Activated naive CD4-positive, alpha-beta T cell (primary cell): Measurements from ENCODE around the gene PTPRE.

Experiments
- DNase-seq, 4 experiments: peaks; one replicate each; lab custom pipeline; 2025; lab: John Stamatoyannopoulos, UW

The PTPRE gene

DNA sequence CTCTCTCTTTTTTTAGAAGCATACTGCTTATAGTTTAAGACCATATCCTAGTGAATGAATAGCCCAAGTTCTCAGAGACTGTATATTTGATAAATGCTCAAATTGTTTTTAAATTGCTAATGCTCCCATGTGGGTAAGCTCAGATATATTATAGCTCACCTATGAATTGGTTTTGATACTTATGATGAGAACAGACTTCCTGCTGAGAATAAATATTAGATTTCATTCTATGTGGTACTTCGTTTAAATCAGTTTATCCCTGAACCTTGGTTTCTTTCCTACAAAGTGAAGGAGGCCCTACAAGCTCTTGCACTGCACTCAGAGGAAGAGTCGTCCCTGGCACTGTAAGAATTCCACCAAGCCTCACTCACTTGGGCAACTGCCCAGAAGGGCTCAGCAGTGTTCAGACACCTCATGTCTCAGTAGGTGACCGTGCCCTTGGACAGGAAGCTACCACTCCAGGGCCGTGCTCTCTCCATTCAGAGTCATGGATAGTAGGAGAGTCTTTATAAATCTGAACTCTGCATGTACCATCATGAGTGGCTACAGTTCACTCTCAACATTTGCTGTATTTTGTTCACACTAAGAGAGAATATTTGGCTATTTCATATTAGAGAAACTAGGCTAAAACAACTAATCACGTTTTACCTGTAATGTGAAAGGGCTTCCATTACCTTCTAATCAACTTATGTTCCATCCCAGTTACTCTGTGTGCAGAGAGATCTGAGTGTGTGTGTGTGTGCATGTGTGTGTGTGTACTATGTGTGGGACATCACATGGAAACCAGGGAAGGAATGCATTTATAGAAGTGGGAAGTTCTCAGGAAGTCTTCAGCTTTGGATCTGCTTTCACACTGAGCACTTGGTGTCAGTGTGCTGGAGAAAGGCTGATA is 93.8 kb downstream of the PTPRE start:
- no peak for DNase-seq

DNA sequence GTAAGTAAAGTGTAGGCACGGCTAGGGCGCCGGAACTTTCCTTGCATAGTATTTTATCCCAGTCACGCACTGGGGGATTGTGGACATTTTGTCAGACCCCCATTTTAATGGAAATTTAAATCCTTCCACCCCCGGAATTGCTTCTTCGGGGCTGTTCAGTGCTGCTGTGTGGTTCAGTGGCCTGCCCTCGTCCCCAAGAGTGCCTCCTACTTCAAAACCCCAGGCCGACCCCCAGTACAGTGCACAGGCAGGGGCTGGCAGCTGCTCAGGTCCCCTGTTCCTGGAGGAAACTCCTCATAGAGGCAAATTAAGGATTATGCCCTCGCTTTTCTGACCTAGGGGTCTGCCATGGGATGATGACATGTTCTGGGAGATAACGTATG is 94.5 kb downstream of the PTPRE start:
- DNase-seq = no peak

DNA sequence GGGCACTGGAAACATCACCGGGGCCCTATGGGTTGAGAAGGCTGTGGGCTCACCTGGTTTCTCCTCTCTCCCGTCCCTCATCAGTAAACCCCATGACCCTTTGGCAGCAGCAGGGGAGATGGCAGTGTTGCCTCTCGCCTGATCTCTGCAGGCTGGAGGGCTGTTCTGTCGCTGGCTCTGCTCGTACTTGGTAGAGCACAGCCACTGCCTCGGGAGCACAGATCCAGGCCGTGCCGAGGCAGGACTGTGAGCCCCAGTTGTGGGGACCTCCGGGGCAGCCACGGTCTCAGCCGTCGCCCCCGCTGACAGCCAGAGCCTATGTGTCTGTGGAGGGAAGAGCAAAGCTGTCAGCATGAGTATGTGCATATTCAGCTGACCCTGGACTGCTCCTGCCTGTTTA is 94.9 kb downstream of the PTPRE start:
- no peak for DNase-seq

DNA sequence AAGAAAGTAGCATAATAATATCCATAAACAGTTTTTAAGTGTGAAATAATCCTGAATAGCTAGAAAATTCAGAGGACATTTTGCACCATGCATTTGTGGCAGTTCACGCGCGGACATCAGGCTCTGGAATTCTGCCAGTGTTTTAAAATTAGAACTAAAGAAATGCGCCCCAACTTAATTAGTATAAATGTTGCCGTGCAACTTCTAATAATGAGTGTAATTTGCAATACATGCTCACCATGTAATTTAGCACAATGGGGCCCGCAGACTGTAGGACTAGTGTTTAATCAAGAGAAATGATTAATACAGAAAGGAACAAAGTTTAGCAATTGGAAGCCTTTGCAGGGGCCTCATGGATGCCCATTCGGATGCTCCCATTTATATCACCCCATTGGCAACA is 96.6 kb downstream of the PTPRE start:
- DNase-seq = no peak

DNA sequence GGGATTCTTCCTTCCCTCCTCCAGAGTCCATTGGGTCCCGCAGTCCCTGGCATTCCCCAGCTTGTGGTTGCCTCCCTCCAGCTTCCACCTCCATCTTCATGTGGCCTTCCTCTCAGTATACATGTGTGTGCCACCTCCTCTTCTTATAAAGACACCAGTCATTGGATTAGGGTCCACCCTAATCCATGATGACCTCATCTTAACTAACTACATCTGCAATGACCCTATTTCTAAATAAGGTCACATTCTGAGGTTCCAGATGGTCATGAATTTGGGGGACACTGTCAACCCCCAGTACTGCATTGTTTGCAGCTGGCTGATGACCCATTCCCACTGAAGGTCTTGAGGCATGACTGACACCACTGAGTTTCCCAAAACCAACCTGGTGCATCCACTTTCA is 99.0 kb downstream of the PTPRE start:
- no peak for DNase-seq

DNA sequence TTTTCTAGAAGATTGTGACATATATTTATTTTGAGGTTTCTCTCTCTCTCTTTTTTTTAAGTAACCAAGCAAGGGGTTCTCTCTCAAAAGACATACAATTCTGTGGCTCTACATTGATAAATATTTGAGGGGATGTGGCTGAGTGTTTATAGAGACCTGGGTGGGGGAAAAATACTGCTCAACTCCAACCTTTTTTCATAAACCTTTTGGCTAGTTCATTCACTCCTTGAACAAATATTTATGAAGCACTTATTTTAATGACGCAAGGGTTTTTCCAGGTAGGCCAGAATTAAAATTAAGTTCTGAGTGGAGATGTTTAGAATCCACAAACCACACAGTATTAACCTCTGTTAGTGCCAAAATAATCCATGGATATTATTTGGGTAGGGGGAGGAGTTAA is 100.2 kb downstream of the PTPRE start:
- DNase-seq = no peak

DNA sequence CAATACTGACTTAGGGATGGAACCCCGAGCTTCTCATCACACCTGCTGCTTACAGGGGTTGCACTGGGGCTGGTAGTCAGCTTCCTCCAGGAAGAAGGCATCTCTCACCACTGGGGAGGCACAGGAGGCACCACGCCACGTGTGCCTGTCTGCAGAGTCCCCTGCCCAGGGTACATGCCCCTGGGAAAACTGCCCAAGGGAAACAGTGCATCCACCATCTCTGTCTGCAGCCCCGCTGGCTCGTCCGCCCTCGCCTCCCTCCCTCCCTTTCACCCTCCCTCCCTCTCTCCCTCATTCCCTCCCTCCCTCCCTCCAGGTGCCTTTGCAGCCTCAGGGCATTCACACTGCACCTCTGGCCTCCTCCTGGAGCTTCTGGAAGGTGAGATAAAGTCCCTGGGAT is 101.1 kb downstream of the PTPRE start:
- DNase-seq = no peak

DNA sequence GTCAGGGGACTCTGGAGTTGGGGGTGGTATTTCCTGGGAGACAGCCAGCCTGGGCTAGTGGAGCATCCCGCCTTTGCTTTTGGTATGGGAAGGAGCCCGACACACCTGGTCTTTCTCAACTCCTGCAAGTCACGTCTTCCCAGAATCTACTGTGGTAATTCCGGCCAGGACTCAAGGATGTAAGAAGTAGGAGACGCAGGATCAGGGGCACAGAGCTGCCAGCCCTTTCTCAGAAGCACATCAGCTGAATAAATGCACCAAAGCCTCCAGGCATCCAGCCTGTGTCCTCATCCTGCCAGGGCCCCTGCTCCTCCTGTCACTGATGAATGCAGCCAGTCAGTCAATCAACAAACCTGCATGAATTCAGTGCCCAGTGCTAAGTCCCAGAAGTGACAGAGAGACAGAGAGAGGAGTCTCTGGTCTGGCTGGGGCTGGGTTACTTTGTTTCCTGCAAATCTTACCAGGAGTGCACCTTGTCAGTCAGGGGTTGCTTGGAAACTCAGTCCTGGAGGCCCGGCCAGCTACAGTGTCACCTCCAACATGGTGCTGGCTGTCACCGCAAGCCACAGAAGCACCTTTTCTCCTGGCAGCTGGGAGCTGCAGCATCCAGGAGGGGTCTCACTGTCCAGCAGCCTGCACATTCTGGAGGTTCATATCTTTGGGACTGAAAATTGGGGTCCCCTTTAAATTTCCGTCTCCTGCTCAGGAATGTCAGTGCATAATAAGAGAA is 101.8 kb downstream of the PTPRE start:
- DNase-seq = no peak

DNA sequence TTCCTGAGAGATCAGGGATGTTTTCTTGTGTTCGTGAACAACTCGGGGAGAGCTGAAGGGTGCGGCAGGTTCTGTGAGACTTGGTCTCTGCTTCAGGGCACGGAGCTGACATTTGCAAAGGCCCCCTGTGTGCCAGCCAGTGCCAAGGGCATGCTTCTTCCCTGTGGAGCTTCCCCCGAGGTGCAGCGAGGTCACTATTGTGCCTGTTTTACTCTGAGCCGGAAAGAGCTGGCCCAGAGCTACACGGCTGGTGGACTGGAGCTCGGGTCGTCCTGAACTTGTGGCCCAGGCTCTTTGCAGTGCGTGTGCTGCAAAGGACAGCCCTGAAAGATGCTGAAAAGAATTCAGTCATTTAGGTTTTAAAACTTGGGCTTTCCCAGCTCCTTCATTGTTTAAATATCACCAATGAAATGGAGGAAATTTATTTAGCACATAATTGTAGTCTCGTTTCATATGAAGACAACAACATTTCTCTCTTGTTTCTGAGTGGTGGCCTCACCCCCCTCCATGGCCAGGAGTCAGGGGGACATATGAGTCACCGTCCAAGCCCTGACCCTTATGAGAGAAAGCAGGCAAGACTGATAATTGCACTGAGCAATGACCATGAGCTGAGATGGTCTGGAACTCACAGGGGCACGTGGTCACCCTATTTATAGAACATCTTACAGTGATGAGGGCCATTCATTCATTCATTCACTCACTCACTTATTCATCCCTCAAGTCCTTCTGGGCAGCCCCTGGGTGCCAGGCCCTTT is 102.6 kb downstream of the PTPRE start:
- DNase-seq = no peak

DNA sequence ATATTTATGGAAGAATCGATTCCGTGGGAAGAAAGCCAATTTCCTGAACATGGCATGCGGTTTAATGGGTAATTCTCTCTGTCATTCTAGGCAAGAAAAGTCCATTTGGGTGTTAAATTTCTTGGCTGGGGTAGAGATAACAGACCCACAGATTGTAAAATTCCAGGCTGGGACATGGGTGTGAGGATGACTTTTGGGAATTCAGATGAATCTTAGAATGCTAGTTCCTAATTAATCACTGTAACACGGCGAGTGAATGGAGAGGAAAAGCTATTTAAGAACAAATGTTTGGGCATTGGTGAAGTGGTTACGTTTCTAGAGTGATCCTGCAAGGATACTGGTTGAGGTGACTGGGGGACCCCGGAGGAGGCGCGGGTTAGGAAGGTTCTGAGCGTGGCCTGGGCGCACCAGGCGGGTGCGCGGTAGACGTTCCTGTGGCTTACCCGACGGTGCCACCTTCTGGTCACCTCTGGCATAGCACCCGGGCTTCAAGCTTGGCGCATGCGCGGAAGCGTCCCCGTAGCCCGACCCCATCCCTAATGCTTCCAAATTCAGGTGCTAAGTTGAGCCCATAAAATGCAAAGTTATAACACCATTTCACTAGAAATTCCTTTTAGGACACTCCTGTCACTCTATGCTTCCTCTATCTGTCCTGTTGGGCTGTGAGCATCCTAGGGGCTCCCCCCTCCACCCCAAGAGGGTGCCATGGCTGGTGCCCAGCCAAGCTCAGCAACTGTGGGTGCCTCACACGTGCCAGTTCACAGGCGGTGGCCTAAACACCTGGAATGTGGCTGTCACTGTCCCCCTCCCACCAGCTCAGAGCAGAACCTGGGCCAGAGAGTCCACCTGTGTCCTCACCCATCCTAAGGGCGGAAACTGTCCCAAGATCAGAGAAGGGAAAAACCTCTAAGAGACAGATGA is 104.4 kb downstream of the PTPRE start:
- peak; percentile 84 to 88 (median 86) for DNase-seq

DNA sequence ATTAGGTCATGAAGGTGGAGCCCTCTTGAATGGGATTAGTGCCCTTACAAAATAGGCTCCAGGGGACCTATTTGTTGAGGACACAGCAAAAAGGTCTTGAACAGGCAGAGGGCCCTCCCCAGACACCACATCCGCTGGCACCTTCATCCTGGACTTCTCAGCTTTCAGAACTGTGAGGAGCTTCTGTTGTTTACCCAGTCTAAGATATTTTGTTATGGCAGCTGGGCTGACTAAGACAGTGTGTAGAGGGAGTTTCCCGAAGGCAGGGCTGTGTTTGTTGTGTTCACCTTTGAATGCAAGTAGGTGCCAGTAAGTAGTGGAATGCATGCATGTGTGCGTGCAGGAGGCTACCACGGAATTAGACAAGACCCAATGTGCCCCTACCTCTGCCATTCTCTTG is 106.7 kb downstream of the PTPRE start:
- no peak for DNase-seq

DNA sequence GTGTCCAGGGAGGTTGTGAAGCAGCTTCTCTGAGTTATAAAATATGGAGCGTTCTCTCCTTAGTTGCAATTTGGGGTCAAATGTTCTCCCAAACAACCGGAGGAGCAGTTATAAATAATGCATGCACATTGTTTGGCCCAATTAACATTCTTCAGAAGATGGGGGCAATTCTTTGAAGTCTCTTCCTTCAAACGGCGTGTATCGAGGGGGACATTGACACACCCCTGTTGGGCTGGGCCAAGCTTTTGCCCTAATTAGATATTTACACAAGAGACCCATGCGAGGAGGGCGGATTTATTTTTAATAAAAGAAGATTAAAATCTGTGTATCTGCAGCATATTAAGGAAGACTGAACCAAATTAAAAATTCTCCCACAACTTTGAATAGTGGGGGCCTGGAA is 107.3 kb downstream of the PTPRE start:
- DNase-seq = no peak

DNA sequence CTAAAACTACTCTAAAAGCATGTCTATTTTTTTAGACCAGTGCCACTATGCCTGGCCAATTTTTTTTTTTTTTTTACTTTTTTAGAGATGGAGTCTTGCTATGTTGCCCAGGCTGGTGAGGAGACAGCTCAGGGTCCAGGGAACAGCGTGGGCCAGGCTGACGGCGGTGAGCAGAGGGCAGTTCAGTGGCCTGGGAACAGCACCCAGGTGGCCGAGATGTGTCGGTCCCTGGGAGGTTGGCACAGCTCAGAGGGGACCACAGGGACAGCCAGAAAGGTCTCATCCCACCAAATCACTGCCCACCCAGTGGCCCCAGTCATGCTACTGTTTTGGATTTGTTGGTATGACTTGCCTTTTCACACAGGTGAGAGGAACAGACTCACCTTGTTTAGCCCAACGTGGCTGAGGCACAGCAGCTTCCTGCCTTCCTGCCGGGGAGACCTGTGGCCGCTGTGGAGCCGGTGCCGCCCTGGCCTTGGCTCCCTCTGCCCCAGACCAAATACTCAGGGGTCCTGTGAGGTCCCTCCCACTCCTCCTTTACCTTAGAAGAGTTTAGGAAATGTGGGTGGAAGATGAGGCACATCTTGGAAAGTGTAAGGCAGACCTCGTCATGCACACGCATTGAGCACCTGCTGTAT is 109.6 kb downstream of the PTPRE start:
- no peak for DNase-seq

DNA sequence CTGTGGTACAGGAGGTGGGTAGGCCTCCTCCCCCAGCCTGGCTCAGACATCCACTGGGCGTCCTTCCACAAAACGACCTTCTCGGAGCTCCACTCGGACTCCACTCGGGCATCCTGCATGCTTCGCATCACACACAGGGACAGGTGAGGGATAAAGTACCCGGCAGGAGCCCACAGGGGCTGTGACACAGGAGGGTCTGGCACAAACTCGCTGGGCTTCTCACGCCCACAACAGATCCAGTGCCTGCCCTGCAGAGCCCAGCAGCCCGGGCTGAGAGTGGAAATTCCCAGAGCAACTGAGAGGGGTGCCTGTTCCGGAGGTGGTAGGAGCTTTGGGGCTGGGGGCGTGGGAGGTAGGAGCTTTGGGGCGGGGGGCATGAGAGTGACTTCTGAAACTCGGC is 110.9 kb downstream of the PTPRE start:
- DNase-seq = no peak

DNA sequence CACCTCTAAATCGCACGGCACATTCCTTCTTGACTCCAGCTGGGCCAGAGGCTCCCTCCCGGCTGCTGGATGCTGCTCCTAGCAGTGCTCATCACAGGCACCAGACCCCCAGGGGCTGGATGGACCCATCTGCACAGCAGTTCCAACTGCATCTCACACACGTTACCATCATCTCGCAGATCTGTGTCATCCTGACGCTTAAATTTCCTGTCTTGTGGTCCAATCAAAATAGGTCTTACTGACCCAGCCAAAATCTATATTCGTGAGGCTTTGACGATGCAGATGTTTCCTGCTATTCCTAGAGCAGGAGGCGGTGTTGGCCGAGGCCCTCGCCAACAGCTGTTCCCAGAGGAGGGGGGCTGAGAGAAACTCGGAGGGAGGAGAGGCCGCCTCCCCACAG is 111.3 kb downstream of the PTPRE start:
- DNase-seq = no peak

DNA sequence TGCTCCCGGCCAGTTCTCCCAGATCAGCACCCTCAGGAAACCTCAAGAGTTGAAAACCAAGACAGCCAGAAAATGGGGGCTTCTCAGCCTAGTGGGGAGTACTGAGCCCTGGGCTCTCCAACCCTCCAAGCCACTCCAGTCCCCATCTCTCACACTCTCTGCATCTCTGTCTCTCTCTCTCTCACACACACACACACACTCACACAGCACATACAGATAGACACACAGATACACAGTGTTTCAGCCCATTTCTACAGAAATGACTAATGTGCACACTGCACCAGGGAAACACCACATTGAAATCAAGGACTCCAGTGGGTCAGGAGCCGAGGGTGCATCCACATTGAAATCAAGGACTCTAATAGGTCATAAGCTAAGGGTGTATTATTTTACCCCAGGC is 111.8 kb downstream of the PTPRE start:
- DNase-seq = no peak

DNA sequence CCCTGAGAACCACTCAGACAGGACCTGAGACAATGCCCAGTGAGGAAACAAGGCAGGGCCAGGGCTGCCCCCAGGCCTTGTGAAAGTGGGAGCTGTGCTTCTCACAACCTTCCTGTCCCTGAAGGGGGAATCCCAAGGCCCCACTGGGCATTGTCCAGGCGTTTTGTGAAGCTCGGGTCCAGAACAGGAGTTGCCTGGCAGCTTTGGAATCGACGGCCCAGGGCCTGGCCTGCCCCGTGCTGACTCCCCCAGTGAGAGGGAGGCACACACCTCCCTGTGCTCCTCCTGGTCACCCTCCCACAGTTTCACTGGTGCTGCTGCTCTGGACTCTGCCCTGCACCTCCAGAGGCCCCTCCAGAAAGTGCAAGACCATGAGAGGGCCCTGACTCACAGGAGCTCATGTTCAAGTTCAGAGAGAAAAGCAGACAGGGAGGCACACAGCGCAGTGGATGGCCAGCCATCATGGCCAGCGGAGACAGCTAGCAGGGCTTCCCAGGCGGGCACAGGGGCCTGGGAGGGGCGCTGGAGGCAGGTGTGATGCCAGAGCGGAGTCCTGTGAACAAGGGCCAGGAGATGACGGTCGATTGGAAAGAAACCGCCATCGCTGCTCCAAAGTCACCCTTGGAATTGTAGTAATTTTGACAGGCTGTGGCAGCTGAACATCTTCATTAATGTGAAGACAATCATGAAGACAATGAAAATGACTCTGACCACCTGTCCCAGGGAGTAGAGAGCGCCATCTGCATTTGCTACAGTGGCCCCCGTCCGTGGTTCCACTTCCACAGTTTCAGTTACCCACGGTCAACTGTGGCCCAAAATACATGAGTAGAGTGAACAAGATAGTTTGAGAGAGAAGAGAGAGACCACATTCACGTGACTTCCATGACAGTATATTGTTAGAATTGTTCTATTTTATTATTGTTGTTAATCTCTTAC is 115.6 kb downstream of the PTPRE start:
- no peak for DNase-seq

DNA sequence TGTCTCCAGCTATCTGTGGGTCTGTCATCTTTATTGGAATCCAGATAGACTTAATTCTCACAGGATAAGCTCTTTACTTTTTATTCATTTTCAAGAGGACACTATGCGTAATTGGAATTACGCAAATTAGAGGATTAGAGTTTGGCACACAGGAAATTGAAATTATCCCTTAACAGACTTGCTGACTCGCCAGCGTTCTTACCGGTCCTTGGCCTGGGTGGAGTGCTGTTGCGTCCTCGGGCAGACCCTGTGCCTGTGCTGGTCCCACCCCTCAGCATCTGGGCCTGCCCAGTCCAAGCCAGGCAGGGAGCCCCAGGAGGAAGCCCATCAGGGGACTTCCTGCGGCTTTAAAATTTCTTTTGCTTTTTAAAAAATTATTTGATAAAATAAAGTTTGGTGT is 117.5 kb downstream of the PTPRE start:
- no peak for DNase-seq

DNA sequence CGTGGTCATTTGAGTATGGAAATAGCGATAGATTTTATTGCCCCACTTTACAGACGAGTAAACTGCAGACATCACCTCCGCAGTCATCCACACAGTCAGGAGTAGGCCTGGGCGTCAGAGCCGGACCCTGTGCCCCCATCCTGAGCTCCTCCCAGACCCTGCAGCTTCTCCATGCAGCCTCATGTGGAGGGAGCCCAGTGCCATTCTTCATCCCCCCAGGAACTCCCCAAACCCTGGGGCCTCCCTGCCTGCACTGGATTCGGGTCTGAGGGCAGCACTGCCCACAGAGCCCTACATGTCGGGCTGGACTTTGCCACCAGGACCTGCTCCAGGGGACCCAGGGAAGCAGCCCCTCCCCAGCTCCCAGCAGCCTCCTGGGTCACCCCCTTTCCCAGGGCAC is 118.5 kb downstream of the PTPRE start:
- DNase-seq = no peak

DNA sequence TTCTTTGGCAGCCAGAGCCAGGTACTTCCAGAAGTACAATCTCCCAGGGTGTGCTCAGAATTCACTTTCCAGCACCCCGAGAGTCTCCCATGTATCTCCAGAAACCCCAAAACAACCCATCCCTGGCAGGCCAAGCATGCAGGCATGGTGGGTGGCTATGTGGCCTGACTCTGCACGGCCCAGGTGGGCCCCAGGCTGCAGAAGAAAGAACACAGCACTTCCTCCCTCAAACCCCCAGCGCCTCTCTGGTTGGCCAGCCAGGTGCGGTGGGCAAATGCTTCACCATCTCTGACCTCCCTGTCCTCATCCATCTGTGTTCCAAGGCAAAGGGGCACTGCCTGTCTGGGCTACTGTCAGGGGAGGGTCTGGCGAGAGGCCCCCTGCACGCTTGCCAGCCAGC is 119.0 kb downstream of the PTPRE start:
- no peak for DNase-seq
